ENCODE data around the gene SKIC8.

DNA sequence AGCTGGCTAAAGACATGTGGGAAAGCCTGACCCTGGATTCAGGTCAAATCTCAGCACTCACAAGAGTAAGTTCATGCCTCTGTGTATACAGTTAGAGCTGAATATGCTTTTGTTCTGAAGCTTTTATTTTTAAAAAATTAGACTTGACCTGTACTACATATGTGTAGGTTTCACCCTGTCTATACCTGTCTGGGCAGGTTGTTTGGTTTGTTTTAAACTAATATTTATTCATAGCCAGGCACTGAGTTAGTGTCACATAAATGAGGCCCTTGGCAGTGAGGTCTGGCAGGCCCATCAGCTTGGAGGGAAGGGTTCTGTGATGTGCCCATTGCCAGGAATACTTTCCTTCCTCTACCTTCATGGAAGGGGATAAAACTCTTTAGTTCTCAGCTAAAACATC is 33.2 kb downstream of the SKIC8 start:
- TF ChIP-seq SP1 (IDR thresholded peaks at IDR 0.05): no peak
- no peak for TF ChIP-seq SP1 (CRISPR knock-in tag; IDR thresholded peaks at IDR 0.05)
- no peak for TF ChIP-seq ZSCAN31 (CRISPR knock-in tag; IDR thresholded peaks at IDR 0.05; ENCODE audit: low read depth)
- TF ChIP-seq ZNF776 (CRISPR knock-in tag; IDR thresholded peaks at IDR 0.05): no peak
- no peak for TF ChIP-seq ZNF382 (CRISPR knock-in tag; IDR thresholded peaks at IDR 0.05; ENCODE audit: borderline replicate concordance)
- TF ChIP-seq ATF2 (CRISPR knock-in tag; IDR thresholded peaks at IDR 0.05): no peak
